ENCODE measurements around the gene CD96. TPM values are rescaled to one million over a fixed set of nuclear protein-coding genes. Genes with fewer than 3 reads are reported as not detected.
"Not testable (repeated sequence)": the region's sequence is repeated elsewhere in the genome, so short reads cannot be mapped to it uniquely, and the experiment has no call there.

CD96 gene
- total RNA-seq, 1 donor from 2014 or later, result 0.17 TPM

DNA sequence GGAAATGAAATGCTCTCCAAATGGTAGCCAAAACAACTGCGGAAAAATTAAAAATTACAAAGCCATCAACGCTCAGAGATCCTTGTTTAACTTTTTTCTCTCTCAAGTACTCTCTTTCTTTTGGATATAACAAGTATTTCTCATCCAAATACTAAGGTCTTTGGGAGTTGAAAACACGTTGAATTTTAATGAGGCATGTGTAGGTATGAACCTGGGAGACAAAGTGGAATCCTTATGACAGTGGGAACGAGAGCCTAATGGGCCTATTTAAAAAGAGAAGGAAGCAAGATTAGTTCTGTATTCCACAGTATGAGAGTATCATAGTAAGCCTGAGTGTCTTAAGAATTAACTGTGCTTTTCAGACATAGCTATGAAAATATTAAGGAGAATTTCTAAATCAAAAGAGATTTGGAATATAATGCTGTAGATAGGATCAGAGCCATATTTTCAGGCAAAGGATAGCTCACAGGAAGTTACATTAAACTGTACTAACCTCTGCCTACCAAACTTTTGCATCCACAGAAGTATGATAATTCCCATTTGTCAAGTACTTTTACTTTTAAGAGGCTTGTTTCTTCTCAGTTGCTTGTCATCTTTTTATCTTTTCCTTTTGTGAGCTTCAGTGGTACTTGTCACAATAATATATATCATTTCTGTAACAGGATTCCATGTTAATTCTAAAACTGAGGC lies 759 bp downstream of the CD96 start:
- Mint-ChIP-seq H3K4me1 (ENCODE audit: low read depth) (peaks cover 26% of the 10 kb centered on the region), H3K27ac (ENCODE audit: unreplicated experiment) (no peak overlapping the region), H3K4me3 (ENCODE audit: unreplicated experiment) (no peak overlapping the region), H3K27me3 (ENCODE audit: low read depth) (no peaks in the 10 kb centered on the region), H3K36me3 (ENCODE audit: low read depth) (no peaks in the 10 kb centered on the region), H3K9me3 (ENCODE audit: low read depth) (no peaks in the 10 kb centered on the region)
- TF ChIP-seq, protein P1, sequence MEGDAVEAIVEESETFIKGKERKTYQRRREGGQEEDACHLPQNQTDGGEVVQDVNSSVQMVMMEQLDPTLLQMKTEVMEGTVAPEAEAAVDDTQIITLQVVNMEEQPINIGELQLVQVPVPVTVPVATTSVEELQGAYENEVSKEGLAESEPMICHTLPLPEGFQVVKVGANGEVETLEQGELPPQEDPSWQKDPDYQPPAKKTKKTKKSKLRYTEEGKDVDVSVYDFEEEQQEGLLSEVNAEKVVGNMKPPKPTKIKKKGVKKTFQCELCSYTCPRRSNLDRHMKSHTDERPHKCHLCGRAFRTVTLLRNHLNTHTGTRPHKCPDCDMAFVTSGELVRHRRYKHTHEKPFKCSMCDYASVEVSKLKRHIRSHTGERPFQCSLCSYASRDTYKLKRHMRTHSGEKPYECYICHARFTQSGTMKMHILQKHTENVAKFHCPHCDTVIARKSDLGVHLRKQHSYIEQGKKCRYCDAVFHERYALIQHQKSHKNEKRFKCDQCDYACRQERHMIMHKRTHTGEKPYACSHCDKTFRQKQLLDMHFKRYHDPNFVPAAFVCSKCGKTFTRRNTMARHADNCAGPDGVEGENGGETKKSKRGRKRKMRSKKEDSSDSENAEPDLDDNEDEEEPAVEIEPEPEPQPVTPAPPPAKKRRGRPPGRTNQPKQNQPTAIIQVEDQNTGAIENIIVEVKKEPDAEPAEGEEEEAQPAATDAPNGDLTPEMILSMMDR (IDR thresholded peaks at IDR 0.05), result no peak
- no peak for DNase-seq (ENCODE audit: low spot score)

DNA sequence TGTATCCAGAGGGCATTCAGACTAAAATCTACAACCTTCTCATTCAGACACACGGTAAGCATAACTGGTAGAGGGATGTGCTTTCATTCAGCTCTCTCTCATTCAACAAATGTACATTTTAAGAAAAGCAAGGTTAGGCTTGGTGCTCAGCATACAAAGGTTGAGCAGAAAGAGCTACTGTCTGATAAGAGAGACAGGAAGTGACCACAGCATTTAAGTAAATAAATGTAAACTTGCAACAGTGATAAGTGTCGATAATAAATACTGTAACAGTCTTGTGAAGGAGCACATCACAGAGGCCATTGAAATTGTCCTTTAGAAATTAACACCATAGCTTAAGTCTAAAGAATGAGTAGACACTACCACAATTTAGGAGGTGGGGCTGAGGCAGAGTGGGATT lies 3.4 kb downstream of the CD96 start:
- Mint-ChIP-seq H3K27me3 (ENCODE audit: low read depth) (no peaks in the 10 kb centered on the region), H3K27ac (ENCODE audit: unreplicated experiment) (no peak overlapping the region), H3K4me1 (ENCODE audit: low read depth) (peaks cover 15% of the 10 kb centered on the region), H3K4me3 (ENCODE audit: unreplicated experiment) (no peak overlapping the region), H3K36me3 (ENCODE audit: low read depth) (no peaks in the 10 kb centered on the region), H3K9me3 (ENCODE audit: low read depth) (no peaks in the 10 kb centered on the region)
- TF ChIP-seq, protein P1 (IDR thresholded peaks at IDR 0.05), result no peak
- DNase-seq (ENCODE audit: low spot score), result no peak

DNA sequence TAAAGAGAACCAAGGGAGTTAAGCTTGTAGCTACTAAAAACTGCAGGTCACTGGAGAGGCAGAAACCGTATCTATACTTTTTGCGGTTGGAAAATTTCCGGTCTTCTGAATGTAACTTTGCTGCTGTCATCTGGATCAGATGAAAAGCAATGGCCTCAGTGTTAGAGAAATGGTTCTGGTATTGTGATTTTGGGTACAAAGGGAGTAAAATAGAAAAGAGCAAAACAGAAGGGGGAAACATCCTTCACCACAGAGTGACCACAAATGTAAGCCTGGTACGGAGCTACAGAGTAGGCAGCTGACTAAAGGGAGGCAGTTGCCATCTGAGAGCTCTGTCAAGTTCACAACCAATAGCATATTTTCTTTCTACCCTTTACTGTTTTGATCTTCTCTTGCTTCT lies 5.6 kb downstream of the CD96 start:
- peaks cover 4% of the 10 kb centered on the region for H3K4me1 Mint-ChIP-seq (ENCODE audit: low read depth)
- H3K36me3 Mint-ChIP-seq (ENCODE audit: low read depth), result peaks cover 1% of the 10 kb centered on the region
- H3K9me3 Mint-ChIP-seq (ENCODE audit: low read depth), result no peaks in the 10 kb centered on the region
- H3K4me3 Mint-ChIP-seq (ENCODE audit: unreplicated experiment), result no peak overlapping the region
- TF ChIP-seq, protein P1 (IDR thresholded peaks at IDR 0.05), result no peak
- no peak for DNase-seq (ENCODE audit: low spot score)
- H3K27me3 Mint-ChIP-seq (ENCODE audit: low read depth), result peaks cover 7% of the 10 kb centered on the region
- no peak overlapping the region for H3K27ac Mint-ChIP-seq (ENCODE audit: unreplicated experiment)

DNA sequence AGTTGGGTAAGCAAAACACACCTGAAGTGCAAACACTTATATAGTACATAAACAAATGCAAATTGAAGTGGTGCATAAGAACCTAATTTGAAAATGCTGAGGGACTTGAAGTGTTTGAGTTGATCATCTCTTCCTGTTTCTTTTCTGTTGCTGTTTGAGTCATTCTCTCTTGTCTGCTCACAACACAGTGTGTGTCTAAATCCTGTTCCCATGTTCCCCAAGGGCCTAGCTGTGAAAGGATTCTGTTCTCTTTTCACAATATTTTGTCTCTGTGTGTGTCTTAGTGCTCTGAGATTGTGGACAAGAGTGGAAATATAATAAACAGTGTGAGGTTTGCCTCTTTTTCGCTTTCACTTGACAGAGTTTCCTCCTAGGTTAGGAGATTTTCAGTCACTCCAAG lies 6.1 kb downstream of the CD96 start:
- Mint-ChIP-seq H3K9me3 (ENCODE audit: low read depth) (no peaks in the 10 kb centered on the region), H3K36me3 (ENCODE audit: low read depth) (peaks cover 1% of the 10 kb centered on the region), H3K4me1 (ENCODE audit: low read depth) (peaks cover 4% of the 10 kb centered on the region), H3K27me3 (ENCODE audit: low read depth) (peaks cover 7% of the 10 kb centered on the region), H3K27ac (ENCODE audit: unreplicated experiment) (no peak overlapping the region), H3K4me3 (ENCODE audit: unreplicated experiment) (no peak overlapping the region)
- DNase-seq (ENCODE audit: low spot score), result no peak
- TF ChIP-seq, protein P1 (IDR thresholded peaks at IDR 0.05), result no peak

DNA sequence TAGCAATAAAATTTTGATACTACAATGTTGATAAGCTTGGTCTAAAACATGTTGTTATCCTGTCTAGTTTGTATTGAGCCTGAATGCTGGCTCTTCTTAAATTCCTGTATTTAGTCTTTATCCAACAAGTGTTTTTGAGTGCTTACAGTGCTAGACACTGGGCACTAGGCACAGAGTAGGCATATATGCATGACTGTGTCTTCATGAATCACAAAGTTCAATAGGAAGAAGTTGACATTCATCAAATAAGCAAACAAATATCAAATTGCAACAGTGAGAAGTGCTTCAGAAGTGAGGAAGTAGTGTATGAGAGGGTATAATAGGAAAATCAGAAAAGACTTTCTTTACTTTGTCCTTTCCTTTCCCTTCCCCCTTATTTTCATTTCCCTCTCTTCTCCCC lies 6.8 kb downstream of the CD96 start:
- peaks cover 7% of the 10 kb centered on the region for H3K27me3 Mint-ChIP-seq (ENCODE audit: low read depth)
- TF ChIP-seq, protein P1 (IDR thresholded peaks at IDR 0.05), result no peak
- peaks cover 4% of the 10 kb centered on the region for H3K4me1 Mint-ChIP-seq (ENCODE audit: low read depth)
- H3K4me3 Mint-ChIP-seq (ENCODE audit: unreplicated experiment), result no peak overlapping the region
- peaks cover 1% of the 10 kb centered on the region for H3K36me3 Mint-ChIP-seq (ENCODE audit: low read depth)
- H3K27ac Mint-ChIP-seq (ENCODE audit: unreplicated experiment), result no peak overlapping the region
- DNase-seq (ENCODE audit: low spot score), result no peak
- no peaks in the 10 kb centered on the region for H3K9me3 Mint-ChIP-seq (ENCODE audit: low read depth)

DNA sequence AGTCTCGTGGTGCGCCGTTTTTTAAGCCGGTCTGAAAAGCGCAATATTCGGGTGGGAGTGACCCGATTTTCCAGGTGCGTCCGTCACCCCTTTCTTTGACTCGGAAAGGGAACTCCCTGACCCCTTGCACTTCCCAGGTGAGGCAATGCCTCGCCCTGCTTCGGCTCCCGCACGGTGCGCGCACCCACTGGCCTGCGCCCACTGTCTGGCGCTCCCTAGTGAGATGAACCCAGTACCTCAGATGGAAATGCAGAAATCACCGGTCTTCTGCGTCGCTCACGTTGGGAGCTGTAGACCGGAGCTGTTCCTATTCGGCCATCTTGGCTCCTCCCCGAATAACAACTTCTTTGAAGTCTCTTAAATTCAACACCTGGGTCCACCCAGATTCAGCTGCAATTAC lies 19.9 kb downstream of the CD96 start:
- not testable (repeated sequence) for H3K4me3 Mint-ChIP-seq (ENCODE audit: unreplicated experiment); DNase-seq (ENCODE audit: low spot score); H3K27ac Mint-ChIP-seq (ENCODE audit: unreplicated experiment); H3K4me1 Mint-ChIP-seq (ENCODE audit: low read depth); H3K36me3 Mint-ChIP-seq (ENCODE audit: low read depth); H3K9me3 Mint-ChIP-seq (ENCODE audit: low read depth)
- H3K27me3 Mint-ChIP-seq (ENCODE audit: low read depth), result peaks cover 16% of the 10 kb centered on the region
